IPS-15b (cell line): Measurements from ENCODE around the gene DYNLT5.
"Not testable (repeated sequence)": the region's sequence is repeated elsewhere in the genome, so short reads cannot be mapped to it uniquely, and the experiment has no call there.

ENCODE experiments used
- H3K27me3 ChIP-seq: one replicate; pipeline ENCODE4 v1.6.1; 2013; ENCODE audit warnings: low read length; ENCODE audit not compliant: control insufficient read depth, insufficient read depth
- H3K36me3 ChIP-seq: one replicate; pipeline ENCODE4 v1.6.1; 2013; ENCODE audit warnings: low read length; ENCODE audit not compliant: control insufficient read depth, insufficient read depth
- H3K4me1 ChIP-seq: one replicate; pipeline ENCODE4 v1.6.1; 2013; ENCODE audit warnings: mild to moderate bottlenecking, low read length; ENCODE audit not compliant: control insufficient read depth, insufficient read depth
- H3K4me3 ChIP-seq: one replicate; pipeline ENCODE4 v1.5.1; 2013; ENCODE audit warnings: low read depth, low read length
- H3K9ac ChIP-seq: one replicate; pipeline ENCODE4 v1.6.1; 2013; ENCODE audit warnings: low read depth, mild to moderate bottlenecking, low read length
- H3K9me3 ChIP-seq: one replicate; pipeline ENCODE4 v1.6.1; 2013; ENCODE audit warnings: mild to moderate bottlenecking, low read length; ENCODE audit not compliant: control insufficient read depth, insufficient read depth

Gene DYNLT5

GRCh38 chr1:66773227-66773626, 21.0 kb downstream of the DYNLT5 start:
- Histone ChIP-seq H3K4me3 (no peak overlapping the region), H3K9ac (no peak overlapping the region), H3K36me3 (no peaks in the 10 kb centered on the region), H3K4me1 (no peaks in the 10 kb centered on the region), H3K27me3 (no peaks in the 10 kb centered on the region), H3K9me3 (no peaks in the 10 kb centered on the region)

GRCh38 chr1:66774438-66774837, 22.2 kb downstream of the DYNLT5 start:
- Histone ChIP-seq H3K4me3 (no peak overlapping the region), H3K27me3 (no peaks in the 10 kb centered on the region), H3K36me3 (no peaks in the 10 kb centered on the region), H3K9ac (no peak overlapping the region), H3K4me1 (no peaks in the 10 kb centered on the region), H3K9me3 (no peaks in the 10 kb centered on the region)

GRCh38 chr1:66775646-66776045, 23.4 kb downstream of the DYNLT5 start:
- no peaks in the 10 kb centered on the region for H3K36me3 ChIP-seq
- H3K4me1 ChIP-seq: no peaks in the 10 kb centered on the region
- no peak overlapping the region for H3K4me3 ChIP-seq
- H3K9me3 ChIP-seq: peaks cover 5% of the 10 kb centered on the region
- H3K27me3 ChIP-seq: no peaks in the 10 kb centered on the region
- no peak overlapping the region for H3K9ac ChIP-seq

- H3K9ac ChIP-seq: no peak overlapping the region
- H3K27me3 ChIP-seq: no peaks in the 10 kb centered on the region
- peaks cover 5% of the 10 kb centered on the region for H3K9me3 ChIP-seq
- H3K4me3 ChIP-seq: no peak overlapping the region
- H3K4me1 ChIP-seq: no peaks in the 10 kb centered on the region
- H3K36me3 ChIP-seq: no peaks in the 10 kb centered on the region
Measured at GRCh38 chr1:66777831-66778230, 25.6 kb downstream of the DYNLT5 start.

- Histone ChIP-seq H3K9ac (no peak overlapping the region), H3K36me3 (no peaks in the 10 kb centered on the region), H3K4me1 (no peaks in the 10 kb centered on the region), H3K9me3 (peaks cover 5% of the 10 kb centered on the region), H3K4me3 (no peak overlapping the region), H3K27me3 (no peaks in the 10 kb centered on the region)
Measured at GRCh38 chr1:66778266-66778665, 26.0 kb downstream of the DYNLT5 start.

GRCh38 chr1:66778969-66779368, 26.7 kb downstream of the DYNLT5 start:
- H3K9ac ChIP-seq: no peak overlapping the region
- no peaks in the 10 kb centered on the region for H3K36me3 ChIP-seq
- H3K4me3 ChIP-seq: no peak overlapping the region

GRCh38 chr1:66779475-66780078, 27.3 kb downstream of the DYNLT5 start:
- Histone ChIP-seq H3K27me3 (no peaks in the 10 kb centered on the region), H3K36me3 (no peaks in the 10 kb centered on the region), H3K4me3 (no peak overlapping the region), H3K9ac (no peak overlapping the region), H3K4me1 (no peaks in the 10 kb centered on the region), H3K9me3 (peaks cover 5% of the 10 kb centered on the region)

More at GRCh38 chr1:66778969-66779368, 26.7 kb downstream of the DYNLT5 start:
- no peaks in the 10 kb centered on the region for H3K4me1 ChIP-seq
- H3K27me3 ChIP-seq: no peaks in the 10 kb centered on the region
- peaks cover 5% of the 10 kb centered on the region for H3K9me3 ChIP-seq

GRCh38 chr1:66785800-66786199, 33.5 kb downstream of the DYNLT5 start:
- H3K27me3 ChIP-seq, H3K9me3 ChIP-seq, H3K4me1 ChIP-seq, H3K9ac ChIP-seq, H3K4me3 ChIP-seq, H3K36me3 ChIP-seq: not testable (repeated sequence)

GRCh38 chr1:66787641-66788040, 35.4 kb downstream of the DYNLT5 start:
- no peaks in the 10 kb centered on the region for H3K4me1 ChIP-seq
- no peak overlapping the region for H3K9ac ChIP-seq
- H3K36me3 ChIP-seq: no peaks in the 10 kb centered on the region
- no peak overlapping the region for H3K4me3 ChIP-seq
- no peaks in the 10 kb centered on the region for H3K9me3 ChIP-seq
- H3K27me3 ChIP-seq: no peaks in the 10 kb centered on the region

- Histone ChIP-seq H3K9me3 (no peaks in the 10 kb centered on the region), H3K27me3 (no peaks in the 10 kb centered on the region), H3K4me1 (no peaks in the 10 kb centered on the region), H3K9ac (no peak overlapping the region), H3K36me3 (no peaks in the 10 kb centered on the region), H3K4me3 (no peak overlapping the region)
Measured at GRCh38 chr1:66788231-66788939, 36.1 kb downstream of the DYNLT5 start.

- no peak overlapping the region for H3K4me3 ChIP-seq
- H3K9me3 ChIP-seq: no peaks in the 10 kb centered on the region
- no peak overlapping the region for H3K9ac ChIP-seq
- no peaks in the 10 kb centered on the region for H3K36me3 ChIP-seq
- no peaks in the 10 kb centered on the region for H3K4me1 ChIP-seq
- no peaks in the 10 kb centered on the region for H3K27me3 ChIP-seq
Measured at GRCh38 chr1:66791621-66792610, 39.7 kb downstream of the DYNLT5 start.
